Subcutaneous adipose tissue (tissue), 4 donors: Measurements from ENCODE around the gene PARD6A. TPM values are rescaled to one million over a fixed set of nuclear protein-coding genes. Genes with fewer than 3 reads are reported as not detected.

Experiments
- CTCF ChIP-seq: fragments of 450-650 bp; IDR thresholded peaks from one replicate; pipeline ENCODE4 v1.5.1; 2016; ENCODE audit warnings: low read depth, mild to moderate bottlenecking, control low read depth, antibody characterized with exemption, moderate library complexity
- total RNA-seq, 4 donors: library from RNA; depleted of rRNA; stranded (reverse); fragments of >200 nt; gene quantifications; one replicate each; pipeline ENCODE4 v1.1.0, GENCODE V29; 2016

The PARD6A gene
- total RNA-seq, 4 donors from 2014 or later = 2.8 to 5.4 (median 4.8) TPM

- TF ChIP-seq CTCF = no peak
Observed at GRCh38 chr16:67674851-67675578, 14.3 kb downstream of the PARD6A start.

GRCh38 chr16:67675579-67675935 is 14.8 kb downstream of the PARD6A start:
- TF ChIP-seq CTCF = no peak

- TF ChIP-seq CTCF = no peak
Observed at GRCh38 chr16:67675999-67676398, 15.2 kb downstream of the PARD6A start.

- TF ChIP-seq CTCF = no peak
Observed at GRCh38 chr16:67676516-67676915, 15.8 kb downstream of the PARD6A start.

- no peak for TF ChIP-seq CTCF
Observed at GRCh38 chr16:67676939-67677338, 16.2 kb downstream of the PARD6A start.

GRCh38 chr16:67677712-67678111 is 17.0 kb downstream of the PARD6A start:
- no peak for TF ChIP-seq CTCF

GRCh38 chr16:67678354-67679023 is 17.7 kb downstream of the PARD6A start:
- no peak for TF ChIP-seq CTCF
